KOPT-K1 (cell line): ENCODE measurements around the gene DENND6B.
"Not testable (repeated sequence)": the region's sequence is repeated elsewhere in the genome, so short reads cannot be mapped to it uniquely, and the experiment has no call there.

ENCODE experiments used
- H3K27ac ChIP-seq: fragments of 200-600 bp; sonication (generic); 2 replicates; pipeline ENCODE4 v1.5.1; 2016; ENCODE audit warnings: antibody characterized with exemption, mild to moderate bottlenecking, low read depth, low read length; ENCODE audit not compliant: poor library complexity, severe bottlenecking
- H3K36me3 ChIP-seq: fragments of 200-600 bp; sonication (generic); 2 replicates; pipeline ENCODE4 v1.5.1; 2017; ENCODE audit warnings: antibody characterized with exemption, mild to moderate bottlenecking, low read length, moderate library complexity; ENCODE audit not compliant: insufficient read depth
- H3K9me3 ChIP-seq: fragments of 200-600 bp; sonication (generic); 2 replicates; pipeline ENCODE4 v1.5.1; 2017; ENCODE audit warnings: antibody characterized with exemption, low read length, mild to moderate bottlenecking; ENCODE audit not compliant: insufficient read depth, poor library complexity, severe bottlenecking

DENND6B gene

GRCh38 chr22:50326956-50327710 lies at the start of gene DENND6B:
DENND6B (minus strand) TSS chr22:50327012; CDS start chr22:50326988, 24 bp downstream.
- no peaks in the 10 kb centered on the region for H3K36me3 ChIP-seq
- no peaks in the 10 kb centered on the region for H3K9me3 ChIP-seq
- H3K27ac ChIP-seq: no peak within 1 kb of the TSS

GRCh38 chr22:50376085-50376651 lies 49.4 kb upstream of the DENND6B start:
- H3K9me3 ChIP-seq: no peaks in the 10 kb centered on the region
- peaks cover 87% of the 10 kb centered on the region for H3K36me3 ChIP-seq
- H3K27ac ChIP-seq: no peak overlapping the region

- Histone ChIP-seq H3K36me3 (peaks cover 84% of the 10 kb centered on the region), H3K27ac (no peak overlapping the region), H3K9me3 (no peaks in the 10 kb centered on the region)
Measured at GRCh38 chr22:50371101-50371648, 44.4 kb upstream of the DENND6B start.

- Histone ChIP-seq H3K27ac (no peak overlapping the region), H3K9me3 (no peaks in the 10 kb centered on the region), H3K36me3 (peaks cover 65% of the 10 kb centered on the region)
Measured at GRCh38 chr22:50367778-50368500, 41.1 kb upstream of the DENND6B start.

- H3K36me3 ChIP-seq: peaks cover 51% of the 10 kb centered on the region
- not testable (repeated sequence) for H3K27ac ChIP-seq, H3K9me3 ChIP-seq
Measured at GRCh38 chr22:50363803-50364194, 37.0 kb upstream of the DENND6B start.

- no peak overlapping the region for H3K27ac ChIP-seq
- H3K9me3 ChIP-seq: no peaks in the 10 kb centered on the region
- H3K36me3 ChIP-seq: peaks cover 48% of the 10 kb centered on the region
Measured at GRCh38 chr22:50363166-50363802, 36.5 kb upstream of the DENND6B start.

GRCh38 chr22:50361688-50362087 lies 34.9 kb upstream of the DENND6B start:
- peaks cover 36% of the 10 kb centered on the region for H3K36me3 ChIP-seq
- peak overlapping the region; percentile 64 for H3K27ac ChIP-seq
- H3K9me3 ChIP-seq: no peaks in the 10 kb centered on the region

GRCh38 chr22:50361222-50361621 lies 34.4 kb upstream of the DENND6B start:
- H3K9me3 ChIP-seq: no peaks in the 10 kb centered on the region
- peaks cover 40% of the 10 kb centered on the region for H3K36me3 ChIP-seq
- peak overlapping the region; percentile 64 for H3K27ac ChIP-seq

- Histone ChIP-seq H3K9me3 (no peaks in the 10 kb centered on the region), H3K27ac (peak overlapping the region; percentile 64), H3K36me3 (peaks cover 44% of the 10 kb centered on the region)
Measured at GRCh38 chr22:50360578-50360977, 33.8 kb upstream of the DENND6B start.

- Histone ChIP-seq H3K36me3 (peaks cover 38% of the 10 kb centered on the region), H3K9me3 (no peaks in the 10 kb centered on the region), H3K27ac (no peak overlapping the region)
Measured at GRCh38 chr22:50357756-50358155, 30.9 kb upstream of the DENND6B start.

- no peaks in the 10 kb centered on the region for H3K9me3 ChIP-seq
- peaks cover 38% of the 10 kb centered on the region for H3K36me3 ChIP-seq
- no peak overlapping the region for H3K27ac ChIP-seq
Measured at GRCh38 chr22:50357222-50357621, 30.4 kb upstream of the DENND6B start.

GRCh38 chr22:50356186-50356585 lies 29.4 kb upstream of the DENND6B start:
- Histone ChIP-seq H3K36me3 (peaks cover 35% of the 10 kb centered on the region), H3K9me3 (no peaks in the 10 kb centered on the region), H3K27ac (no peak overlapping the region)

GRCh38 chr22:50348058-50348457 lies 21.2 kb upstream of the DENND6B start:
- Histone ChIP-seq H3K36me3 (peaks cover 37% of the 10 kb centered on the region), H3K9me3 (no peaks in the 10 kb centered on the region), H3K27ac (no peak overlapping the region)

GRCh38 chr22:50347157-50347556 lies 20.3 kb upstream of the DENND6B start:
- Histone ChIP-seq H3K27ac (no peak overlapping the region), H3K36me3 (peaks cover 28% of the 10 kb centered on the region), H3K9me3 (no peaks in the 10 kb centered on the region)

GRCh38 chr22:50346470-50346869 lies 19.7 kb upstream of the DENND6B start:
- Histone ChIP-seq H3K9me3 (no peaks in the 10 kb centered on the region), H3K36me3 (peaks cover 26% of the 10 kb centered on the region), H3K27ac (no peak overlapping the region)
